Measurements from ENCODE around the gene STRIT1. TPM values are rescaled to one million over a fixed set of nuclear protein-coding genes. Genes with fewer than 3 reads are reported as not detected.

Gene STRIT1
- total and polyA plus RNA-seq, 8 donors: 1.4 TPM; not detected in 7

DNA sequence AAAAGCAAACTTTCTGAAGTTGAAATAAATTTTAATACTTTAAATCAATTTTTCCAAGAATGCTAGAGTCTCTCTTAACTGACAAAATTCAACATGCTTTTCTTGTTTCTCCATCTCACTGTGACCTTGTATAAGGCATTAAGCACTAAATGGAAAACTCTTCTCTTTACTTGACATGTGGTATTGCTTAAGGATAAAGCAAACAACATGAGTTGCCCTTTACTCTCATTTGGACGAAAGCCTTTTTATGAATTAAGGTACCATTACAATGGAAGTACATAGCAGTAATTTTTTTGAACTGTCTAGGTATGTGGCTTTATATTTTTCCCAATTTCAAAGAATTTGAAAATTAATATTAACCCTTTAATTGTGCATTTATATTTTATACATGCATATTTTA, 1.4 kb downstream of the STRIT1 start:
- TF ChIP-seq EP300 (IDR thresholded peaks at IDR 0.05) (no peak), POLR2AphosphoS5 (IDR thresholded peaks at IDR 0.05) (no peak), POLR2A (IDR thresholded peaks at IDR 0.05) (no peak)
- TF ChIP-seq, protein P1, sequence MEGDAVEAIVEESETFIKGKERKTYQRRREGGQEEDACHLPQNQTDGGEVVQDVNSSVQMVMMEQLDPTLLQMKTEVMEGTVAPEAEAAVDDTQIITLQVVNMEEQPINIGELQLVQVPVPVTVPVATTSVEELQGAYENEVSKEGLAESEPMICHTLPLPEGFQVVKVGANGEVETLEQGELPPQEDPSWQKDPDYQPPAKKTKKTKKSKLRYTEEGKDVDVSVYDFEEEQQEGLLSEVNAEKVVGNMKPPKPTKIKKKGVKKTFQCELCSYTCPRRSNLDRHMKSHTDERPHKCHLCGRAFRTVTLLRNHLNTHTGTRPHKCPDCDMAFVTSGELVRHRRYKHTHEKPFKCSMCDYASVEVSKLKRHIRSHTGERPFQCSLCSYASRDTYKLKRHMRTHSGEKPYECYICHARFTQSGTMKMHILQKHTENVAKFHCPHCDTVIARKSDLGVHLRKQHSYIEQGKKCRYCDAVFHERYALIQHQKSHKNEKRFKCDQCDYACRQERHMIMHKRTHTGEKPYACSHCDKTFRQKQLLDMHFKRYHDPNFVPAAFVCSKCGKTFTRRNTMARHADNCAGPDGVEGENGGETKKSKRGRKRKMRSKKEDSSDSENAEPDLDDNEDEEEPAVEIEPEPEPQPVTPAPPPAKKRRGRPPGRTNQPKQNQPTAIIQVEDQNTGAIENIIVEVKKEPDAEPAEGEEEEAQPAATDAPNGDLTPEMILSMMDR (IDR thresholded peaks at IDR 0.05): no peak
- Histone ChIP-seq H3K4me3 (no peak overlapping the region), H3K27ac (no peak overlapping the region), H3K36me3 (no peaks in the 10 kb centered on the region), H3K9me3 (peaks cover 0 to 11% (median 5%) of the 10 kb centered on the region in 4 donors), H3K4me1 (no peaks in the 10 kb centered on the region), H3K27me3 (no peaks in the 10 kb centered on the region)
- 35 to 50% (median 44%) methylated on average over 1 of the region's 1 CpG for WGBS, 5 donors
- peak in 1 of 2 donors; percentile 26 for DNase-seq
- intact Hi-C loops (cut with DNase I; ENCODE audit: low total_unique reads): no loop called here

GRCh38 chr3:155286736-155287135, 6.7 kb downstream of the STRIT1 start:
- no peak overlapping the region for H3K4me3 ChIP-seq
- H3K36me3 ChIP-seq: no peaks in the 10 kb centered on the region
- H3K9me3 ChIP-seq: no peaks in the 10 kb centered on the region
- no peak overlapping the region for H3K27ac ChIP-seq
- H3K4me1 ChIP-seq: no peaks in the 10 kb centered on the region
- TF ChIP-seq EP300 (IDR thresholded peaks at IDR 0.05) (no peak), POLR2A (IDR thresholded peaks at IDR 0.05) (no peak), POLR2AphosphoS5 (IDR thresholded peaks at IDR 0.05) (no peak)
- TF ChIP-seq, protein P1 (IDR thresholded peaks at IDR 0.05): no peak
- intact Hi-C loops (cut with DNase I; ENCODE audit: low total_unique reads): no loop called here
- no peaks in the 10 kb centered on the region for H3K27me3 ChIP-seq
- no peak for DNase-seq
- 78 to 89% (median 81%) methylated on average over 2 of the region's 2 CpGs for WGBS, 5 donors

- H3K27me3 ChIP-seq: no peaks in the 10 kb centered on the region
- WGBS, 5 donors: 93 to 95% (median 95%) methylated on average over 4 of the region's 4 CpGs
- DNase-seq: no peak
- TF ChIP-seq POLR2A (IDR thresholded peaks at IDR 0.05) (no peak), EP300 (IDR thresholded peaks at IDR 0.05) (no peak), POLR2AphosphoS5 (IDR thresholded peaks at IDR 0.05) (no peak)
- TF ChIP-seq, protein P1 (IDR thresholded peaks at IDR 0.05): no peak
- H3K27ac ChIP-seq: no peak overlapping the region
- intact Hi-C loops (cut with DNase I; ENCODE audit: low total_unique reads): no loop called here
- H3K4me3 ChIP-seq: no peak overlapping the region
- no peaks in the 10 kb centered on the region for H3K9me3 ChIP-seq
- no peaks in the 10 kb centered on the region for H3K36me3 ChIP-seq
- H3K4me1 ChIP-seq: no peaks in the 10 kb centered on the region
Observed at GRCh38 chr3:155285936-155286335, 7.5 kb downstream of the STRIT1 start.

- TF ChIP-seq, protein P1 (IDR thresholded peaks at IDR 0.05): no peak
- no peak for TF ChIP-seq EP300 (IDR thresholded peaks at IDR 0.05)
- 72 to 80% (median 78%) methylated on average over 8 of the region's 8 CpGs for WGBS, 5 donors
Observed at GRCh38 chr3:155283092-155284056, 10.1 kb downstream of the STRIT1 start.

More at GRCh38 chr3:155283092-155284056, 10.1 kb downstream of the STRIT1 start:
- Histone ChIP-seq H3K27me3 (no peaks in the 10 kb centered on the region), H3K4me3 (no peak overlapping the region), H3K36me3 (no peaks in the 10 kb centered on the region), H3K27ac (no peak overlapping the region), H3K9me3 (no peaks in the 10 kb centered on the region), H3K4me1 (no peaks in the 10 kb centered on the region)
- intact Hi-C loops (cut with DNase I; ENCODE audit: low total_unique reads): no loop called here
- DNase-seq: no peak

All from stomach (tissue), 9 donors.